Stimulated activated CD8-positive, alpha-beta memory T cell treated with anti-CD3 and anti-CD28 coated beads, Interleukin-4, amount 100 ng/mL, for 1 hour (primary cell): Measurements from ENCODE around the gene YPEL1.

Experiments used
- DNase-seq, 2 donors: peaks; one replicate each; pipeline ENCODE4 v3.0.0-alpha.2; 2020; ENCODE audit warnings: low read depth in 2 of 2, low spot score in 1 of 2

Gene YPEL1

DNA sequence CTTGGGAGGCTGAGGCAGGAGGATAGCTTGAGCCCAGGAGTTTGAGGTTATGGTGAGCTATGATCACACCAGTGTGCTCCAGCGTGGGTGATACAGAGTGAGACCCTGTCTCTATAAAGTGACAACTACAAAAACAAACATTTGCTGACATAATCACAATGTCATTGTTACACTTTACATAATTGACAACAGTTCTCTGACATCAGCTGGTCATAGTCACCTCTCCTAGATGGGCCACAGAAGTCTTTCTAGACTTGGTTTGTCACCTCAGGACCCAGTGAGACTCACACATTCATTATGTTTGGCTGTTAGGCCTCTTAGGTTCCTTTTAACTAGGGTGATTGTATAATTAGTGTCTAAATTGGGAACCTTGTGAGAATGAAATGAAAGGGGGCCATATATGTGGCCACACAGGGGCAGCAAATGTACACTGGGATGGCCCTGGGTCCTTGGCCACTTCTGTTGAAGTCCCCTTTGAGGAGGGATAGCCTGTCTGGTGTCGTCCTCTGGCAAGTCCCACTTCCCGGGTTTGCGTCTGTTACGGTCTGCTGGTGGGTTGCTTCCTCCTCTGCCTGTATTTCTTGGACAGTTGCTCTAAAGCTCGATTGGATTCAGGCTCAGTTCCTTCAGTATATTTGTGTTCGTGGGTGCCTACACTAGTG lies 75.6 kb downstream of the YPEL1 start:
- DNase-seq = no peak

DNA sequence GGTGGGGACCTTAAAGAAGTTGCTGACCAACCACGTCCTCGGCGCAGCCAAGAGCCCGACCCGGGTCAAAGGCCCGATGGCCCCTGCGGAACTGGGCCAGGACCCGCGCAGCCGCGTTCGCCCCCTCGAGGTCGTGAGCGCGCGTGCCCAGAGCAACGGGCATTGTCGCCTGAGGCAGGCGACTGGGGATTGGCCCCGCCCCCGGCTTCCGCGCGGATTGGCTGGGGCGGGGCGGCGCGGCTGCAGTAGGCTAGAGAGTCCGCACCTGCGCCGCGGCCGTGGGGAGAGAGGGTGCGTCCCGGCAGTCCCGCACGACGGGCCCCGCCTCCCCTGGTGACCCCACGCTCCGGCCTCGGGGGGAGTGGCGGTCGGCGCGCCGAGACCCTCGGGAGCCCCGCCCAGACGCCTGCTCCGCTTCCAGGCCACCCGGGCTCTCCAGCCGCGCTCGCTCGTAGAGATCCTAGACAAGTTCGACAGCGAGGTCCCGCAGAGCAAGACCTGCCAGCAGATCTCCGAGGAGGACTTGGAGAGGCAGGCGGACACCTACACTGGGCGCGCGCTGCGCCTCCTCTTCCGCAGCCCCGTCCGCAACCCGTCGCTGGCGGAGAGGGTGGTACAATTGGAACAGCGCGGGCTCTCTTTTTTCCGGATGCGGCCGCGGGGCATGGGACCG lies 78.1 kb downstream of the YPEL1 start:
- peak; percentile 49 to 54 for DNase-seq

- no peak for DNase-seq
Observed at GRCh38 chr22:21657020-21657359, 78.6 kb downstream of the YPEL1 start.

GRCh38 chr22:21652547-21653545 lies 82.7 kb downstream of the YPEL1 start:
- no peak for DNase-seq

- DNase-seq = peak; percentile 55 to 68
Observed at GRCh38 chr22:21652010-21652546, 83.5 kb downstream of the YPEL1 start.

GRCh38 chr22:21651521-21652009 lies 84.0 kb downstream of the YPEL1 start:
- no peak for DNase-seq

DNA sequence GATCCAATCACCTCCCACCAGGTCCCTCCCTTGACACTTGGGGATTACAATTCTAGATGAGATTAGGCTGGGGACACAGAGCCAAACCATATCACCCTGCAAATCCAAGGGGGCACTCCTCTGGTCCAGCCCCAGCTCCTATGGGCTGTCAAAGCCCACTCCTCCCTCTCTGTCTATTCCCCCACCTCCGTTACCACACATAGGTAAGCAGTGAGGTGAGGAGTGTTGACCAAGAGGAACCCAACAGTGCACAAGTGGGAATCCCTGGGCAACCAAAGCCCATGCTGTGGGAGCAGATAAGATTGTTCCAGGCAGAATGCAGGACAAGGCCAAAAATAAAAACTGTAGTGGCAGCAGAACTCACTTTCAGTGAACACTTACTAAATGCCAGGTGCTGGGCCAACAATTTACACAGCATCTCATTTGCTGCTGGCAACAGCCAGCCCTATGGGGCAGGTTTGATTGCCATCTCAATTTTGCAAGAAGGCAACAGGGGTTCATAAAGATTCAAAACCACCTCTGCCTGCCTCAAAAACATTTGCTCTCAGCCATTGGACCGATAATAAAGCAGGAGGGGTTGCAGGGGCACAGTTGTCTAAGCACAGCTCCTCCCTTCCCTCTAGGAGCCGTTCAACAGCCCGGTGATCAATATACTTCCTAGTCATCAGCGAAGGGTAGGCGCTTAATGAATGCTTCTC lies 84.6 kb downstream of the YPEL1 start:
- no peak for DNase-seq

DNA sequence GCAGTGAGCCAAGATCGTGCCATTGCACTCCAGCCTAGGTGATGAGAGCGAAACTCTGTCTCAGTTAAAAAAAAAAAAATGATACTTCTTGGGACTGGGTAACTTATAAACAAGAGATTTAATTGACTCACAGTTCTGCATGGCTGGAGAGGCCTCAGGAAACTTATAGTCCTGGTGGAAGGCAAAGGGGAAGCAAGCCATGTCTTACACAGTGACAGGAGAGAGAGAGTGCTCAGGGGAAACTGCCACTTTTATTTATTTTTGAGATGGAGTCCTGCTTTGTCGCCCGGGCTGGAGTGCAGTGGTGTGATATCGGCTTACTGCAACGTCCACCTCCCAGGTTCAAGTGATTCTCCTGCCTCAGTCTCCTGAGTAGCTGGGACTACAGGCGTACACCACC lies 85.3 kb downstream of the YPEL1 start:
- no peak for DNase-seq
